ENCODE measurements around the gene BCHE.

GRCh38 chr3:165759041-165759440 is 78.2 kb downstream of the BCHE start:
- TF ChIP-seq CTCF (IDR thresholded peaks at IDR 0.05), result no peak
- TF ChIP-seq POLR2A (IDR thresholded peaks at IDR 0.05), result no peak
